Hepatocyte (in vitro differentiated cells): ENCODE measurements around the gene ARHGAP15. TPM values are rescaled to one million over a fixed set of nuclear protein-coding genes. Genes with fewer than 3 reads are reported as not detected.

Experiments
- DNase-seq: peaks from one replicate; pipeline ENCODE4 v3.0.0-alpha.2; 2016; ENCODE audit warnings: low spot score
- H2AFZ ChIP-seq: fragments of 200-600 bp; sonication (generic); 2 replicates; pipeline ENCODE4 v1.6.0; 2016; ENCODE audit warnings: antibody characterized with exemption, mild to moderate bottlenecking
- H3K27ac ChIP-seq: fragments of 200-600 bp; sonication (generic); 2 replicates; pipeline ENCODE4 v1.5.1; 2016; ENCODE audit warnings: mild to moderate bottlenecking
- H3K27me3 ChIP-seq: fragments of 200-600 bp; sonication (generic); 2 replicates; pipeline ENCODE4 v1.6.1; 2016
- H3K36me3 ChIP-seq: fragments of 200-600 bp; sonication (generic); replicated peaks from 2 replicates; pipeline ENCODE4 v1.5.1; 2016; ENCODE audit warnings: low read depth; ENCODE audit not compliant: insufficient read depth
- H3K4me1 ChIP-seq: fragments of 200-600 bp; sonication (generic); 2 replicates; pipeline ENCODE4 v1.5.1; 2016; ENCODE audit warnings: mild to moderate bottlenecking, moderate library complexity; ENCODE audit not compliant: insufficient read depth
- H3K4me2 ChIP-seq: fragments of 200-600 bp; sonication (generic); 2 replicates; pipeline ENCODE4 v1.6.0; 2016
- H3K4me3 ChIP-seq: fragments of 200-600 bp; sonication (generic); 2 replicates; pipeline ENCODE4 v1.5.1; 2016; ENCODE audit warnings: mild to moderate bottlenecking
- H3K79me2 ChIP-seq: fragments of 200-600 bp; sonication (generic); 2 replicates; pipeline ENCODE4 v1.6.0; 2017; ENCODE audit warnings: mild to moderate bottlenecking
- H3K9me2 ChIP-seq: fragments of 200-600 bp; sonication (generic); replicated peaks from 2 replicates; pipeline ENCODE4 v1.6.0; 2017; ENCODE audit warnings: mild to moderate bottlenecking; ENCODE audit not compliant: insufficient read depth
- H3K9me3 ChIP-seq: fragments of 200-600 bp; sonication (generic); 2 replicates; pipeline ENCODE4 v1.5.1; 2016; ENCODE audit warnings: low read depth, mild to moderate bottlenecking
- H4K20me1 ChIP-seq: fragments of 200-600 bp; sonication (generic); 2 replicates; pipeline ENCODE4 v1.6.0; 2016; ENCODE audit warnings: mild to moderate bottlenecking; ENCODE audit not compliant: insufficient read depth, poor library complexity, severe bottlenecking
- CTCF ChIP-seq: fragments of 200-600 bp; sonication (generic); IDR thresholded peaks from 2 replicates; pipeline ENCODE4 v1.5.1; 2016; ENCODE audit warnings: antibody characterized with exemption, mild to moderate bottlenecking; ENCODE audit not compliant: poor library complexity
- EZH2 ChIP-seq: fragments of 200-600 bp; sonication (generic); IDR thresholded peaks from 2 replicates; pipeline ENCODE4 v1.6.1; 2016; ENCODE audit warnings: antibody characterized with exemption, mild to moderate bottlenecking, borderline replicate concordance
- EZH2phosphoT487 ChIP-seq: fragments of 200-600 bp; sonication (generic); IDR thresholded peaks from one replicate; pipeline ENCODE4 v1.6.1; 2018; ENCODE audit warnings: antibody characterized with exemption, mild to moderate bottlenecking, low read depth, moderate library complexity; ENCODE audit not compliant: unreplicated experiment, severe bottlenecking
- WGBS: methylation state at CpG from one replicate; pipeline ENCODE4 v1.1.6; 2016; ENCODE audit warnings: low lambda C conversion rate; ENCODE audit errors: missing lambda C conversion rate; 5-methylcytosine and 5-hydroxymethylcytosine counted together
- polyA plus RNA-seq: library from polyadenylated mRNA; unstranded; fragments of >200 nt; fragmentation: Nextera tagmentation; extraction: Ambion mirVana; gene quantifications from 2 replicates; pipeline ENCODE4 v1.2.1, GENCODE V29; 2016
- total RNA-seq: library from RNA; depleted of rRNA; stranded (reverse); fragments of >200 nt; gene quantifications from 2 replicates; pipeline ENCODE4 v1.2.3, GENCODE V29; 2014

ARHGAP15 gene
- total and polyA plus RNA-seq, 2 experiments from 2014 or later = 0.17 TPM; not detected in 1

- WGBS = 79% methylated on average over 17 of the region's 17 CpGs
- H3K9me3 ChIP-seq = no peaks in the 10 kb centered on the region
- no peak overlapping the region for H2AFZ ChIP-seq
- H3K27ac ChIP-seq = no peak overlapping the region
- no peaks in the 10 kb centered on the region for H3K36me3 ChIP-seq
- no peak for DNase-seq
- H3K4me1 ChIP-seq = no peaks in the 10 kb centered on the region
- TF ChIP-seq CTCF (no peak), EZH2phosphoT487 (no peak), EZH2 (no peak)
- no peak overlapping the region for H3K4me3 ChIP-seq
- no peak overlapping the region for H3K4me2 ChIP-seq
- H3K79me2 ChIP-seq = no peaks in the 10 kb centered on the region
- H3K9me2 ChIP-seq = no peaks in the 10 kb centered on the region
- no peaks in the 10 kb centered on the region for H3K27me3 ChIP-seq
- no peaks in the 10 kb centered on the region for H4K20me1 ChIP-seq
These were observed 591.0 kb downstream of the ARHGAP15 start for GRCh38 chr2:143720095-143720664.

DNA sequence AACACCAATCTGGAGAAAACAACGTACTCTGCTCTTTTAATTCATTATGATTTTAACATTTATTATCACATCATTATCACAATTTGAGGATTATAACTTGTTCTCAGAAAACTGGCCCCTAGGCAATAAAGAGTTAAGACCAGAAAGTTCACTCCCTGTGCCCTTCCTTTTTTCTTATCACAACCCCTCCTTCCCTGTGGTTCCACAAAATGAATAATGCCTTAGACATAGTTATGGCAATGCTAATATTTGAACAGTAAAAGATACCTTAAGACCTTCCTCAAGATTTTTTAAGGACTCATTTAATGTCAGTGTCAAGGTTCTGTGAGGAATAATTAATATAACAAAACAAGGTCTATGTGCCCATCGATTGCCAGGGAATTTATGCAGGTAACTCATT, 596.2 kb downstream of the ARHGAP15 start:
- no peak overlapping the region for H3K27ac ChIP-seq
- TF ChIP-seq EZH2 (no peak), EZH2phosphoT487 (no peak), CTCF (no peak)
- H3K79me2 ChIP-seq = no peaks in the 10 kb centered on the region
- H3K36me3 ChIP-seq = no peaks in the 10 kb centered on the region
- DNase-seq = no peak
- no peak overlapping the region for H3K4me3 ChIP-seq
- no peaks in the 10 kb centered on the region for H3K9me2 ChIP-seq
- WGBS = 65% methylated on average over 2 of the region's 2 CpGs
- H2AFZ ChIP-seq = no peak overlapping the region
- no peaks in the 10 kb centered on the region for H3K9me3 ChIP-seq
- no peaks in the 10 kb centered on the region for H4K20me1 ChIP-seq
- no peaks in the 10 kb centered on the region for H3K27me3 ChIP-seq
- H3K4me1 ChIP-seq = no peaks in the 10 kb centered on the region
- H3K4me2 ChIP-seq = no peak overlapping the region

DNA sequence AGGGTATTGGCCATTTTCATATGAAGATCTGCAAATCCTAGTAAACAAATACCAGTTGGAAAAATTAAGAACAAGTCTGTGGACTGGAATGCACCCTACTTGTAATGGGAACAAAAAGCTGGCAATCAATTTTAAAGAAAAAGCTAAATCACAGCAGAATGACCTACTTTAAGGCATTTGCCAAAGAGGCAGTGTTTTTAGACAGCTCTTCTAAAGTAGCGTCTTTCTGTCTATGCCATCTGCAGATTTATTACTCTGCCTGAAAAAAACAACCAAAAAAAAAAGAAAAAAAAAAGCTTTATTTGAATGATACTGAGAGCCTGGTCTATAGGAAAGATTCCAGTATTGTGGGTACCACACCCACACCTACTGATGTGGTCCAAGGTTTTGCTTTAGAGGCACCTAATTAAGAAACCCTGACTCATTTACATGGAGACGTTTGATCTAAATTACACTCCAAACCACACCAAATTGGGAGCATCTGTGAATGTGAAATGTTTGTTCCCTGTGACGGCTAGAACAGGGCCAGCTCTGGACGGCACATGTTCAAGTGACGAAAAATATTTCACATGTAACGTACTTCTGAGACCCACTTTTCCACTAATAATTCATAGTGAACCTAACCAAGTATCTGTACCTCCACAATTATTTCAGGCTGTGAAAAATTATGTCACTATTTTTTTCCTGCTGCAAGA, 597.1 kb downstream of the ARHGAP15 start:
- Histone ChIP-seq H3K36me3 (no peaks in the 10 kb centered on the region), H3K4me2 (no peak overlapping the region), H3K79me2 (no peaks in the 10 kb centered on the region), H3K9me2 (no peaks in the 10 kb centered on the region), H2AFZ (no peak overlapping the region), H4K20me1 (no peaks in the 10 kb centered on the region), H3K9me3 (no peaks in the 10 kb centered on the region), H3K27ac (no peak overlapping the region), H3K27me3 (no peaks in the 10 kb centered on the region), H3K4me1 (no peaks in the 10 kb centered on the region), H3K4me3 (no peak overlapping the region)
- TF ChIP-seq EZH2 = no peak
- TF ChIP-seq EZH2phosphoT487 = no peak
- no peak for TF ChIP-seq CTCF
- WGBS = 79% methylated on average over 6 of the region's 6 CpGs
- DNase-seq = no peak
